Left renal cortex interstitium (tissue), 4 donors: Measurements from ENCODE around the gene FCGBP. TPM values are rescaled to one million over a fixed set of nuclear protein-coding genes. Genes with fewer than 3 reads are reported as not detected.
"Not testable (repeated sequence)": the region's sequence is repeated elsewhere in the genome, so short reads cannot be mapped to it uniquely, and the experiment has no call there.

Experiments used
- DNase-seq, 4 donors: peaks; one replicate each; pipeline ENCODE4 v3.0.0-alpha.2; 2013; ENCODE audit warnings: low read depth in 4 of 4, low spot score in 2 of 4, missing footprints in 1 of 4
- polyA plus RNA-seq, 4 donors: library from polyadenylated mRNA; unstranded; fragments of 120-200 nt; gene quantifications; one replicate each; pipeline ENCODE4 v1.2.1, GENCODE V29; 2013; ENCODE audit not compliant: insufficient read length in 4 of 4

The FCGBP gene
- polyA plus RNA-seq, 4 donors = 5.1 to 12.7 (median 8.5) TPM

- not testable (repeated sequence) for DNase-seq
Measured at GRCh38 chr19:39893366-39894235, 40.8 kb downstream of the FCGBP start.

- not testable (repeated sequence) for DNase-seq
Measured at GRCh38 chr19:39892506-39892902, 41.9 kb downstream of the FCGBP start.

GRCh38 chr19:39891660-39892505 lies 42.6 kb downstream of the FCGBP start:
- DNase-seq = not testable (repeated sequence)

- DNase-seq = no peak
Measured at GRCh38 chr19:39890755-39891551, 43.5 kb downstream of the FCGBP start.

GRCh38 chr19:39889872-39890754 lies 44.3 kb downstream of the FCGBP start:
- DNase-seq = not testable (repeated sequence)

- not testable (repeated sequence) for DNase-seq
Measured at GRCh38 chr19:39887456-39887951, 46.9 kb downstream of the FCGBP start.

- DNase-seq = not testable (repeated sequence)
Measured at GRCh38 chr19:39885821-39886554, 48.4 kb downstream of the FCGBP start.

GRCh38 chr19:39884721-39885120 lies 49.7 kb downstream of the FCGBP start:
- not testable (repeated sequence) for DNase-seq

Other genes starting within 250 kb of the FCGBP start
- not detected for gene LGALS14, start 230.2 kb downstream of the FCGBP start, polyA plus RNA-seq
- gene CLC, start 196.6 kb downstream of the FCGBP start, polyA plus RNA-seq = 1 to 10 TPM in 2 of 4 donors, under 1 TPM in 2; 0.65 to 5.1 (median 1.6) TPM
- gene LEUTX, start 155.8 kb downstream of the FCGBP start, polyA plus RNA-seq = not detected
- 10 to 100 TPM; 29.3 to 44.9 (median 34.2) TPM for gene DYRK1B, start 100.5 kb downstream of the FCGBP start, polyA plus RNA-seq
- gene FBL, start 88.3 kb downstream of the FCGBP start, polyA plus RNA-seq = 100 to 1,000 TPM; 328 to 352 (median 339) TPM
- gene PSMC4, start 36.5 kb upstream of the FCGBP start, polyA plus RNA-seq = 100 to 1,000 TPM in 2 of 4 donors, 10 to 100 TPM in 2; 81.2 to 103 (median 99.1) TPM
- gene ZNF546, start 62.4 kb upstream of the FCGBP start, polyA plus RNA-seq = 10 to 100 TPM in 1 of 4 donors, 1 to 10 TPM in 3; 5.4 to 12.0 (median 7.6) TPM
- gene ZNF780B, start 121.6 kb upstream of the FCGBP start, polyA plus RNA-seq = 10 to 100 TPM; 18.1 to 45.5 (median 29.5) TPM
- gene ZNF780A, start 156.3 kb upstream of the FCGBP start, polyA plus RNA-seq = 10 to 100 TPM; 17.4 to 19.8 (median 18.6) TPM